PC-3 (cell line): ENCODE measurements around the gene SYTL1. TPM values are rescaled to one million over a fixed set of nuclear protein-coding genes. Genes with fewer than 3 reads are reported as not detected.

ENCODE experiments used
- ATAC-seq: fragments of 200-7000 bp; cut with Tn5 transposase; 2 replicates; pipeline ENCODE4 v1.9.1; 2020; ENCODE audit warnings: mild to moderate bottlenecking, moderate library complexity
- BruUV-seq: library from RNA; stranded (reverse); fragments of 400-500 nt; replicated peaks from 2 replicates; lab custom pipeline; 2021; lab: Mats Ljungman, UMichigan
- CTCF ChIA-PET: fragments of 300-600 bp; sonication (Branson Sonifier 250); formaldehyde crosslinking; loops from one replicate; lab custom pipeline; 2022; ENCODE audit warnings: antibody characterized with exemption; lab: Charles Lee
- POLR2A ChIA-PET: fragments of 300-600 bp; sonication (Branson Sonifier 250); formaldehyde crosslinking; loops from one replicate; lab custom pipeline; 2022; ENCODE audit warnings: antibody characterized with exemption; ENCODE audit not compliant: unreplicated experiment; lab: Charles Lee
- DNase-seq: peaks from one replicate; pipeline ENCODE4 v3.0.0-alpha.2; 2015
- H2AFZ ChIP-seq: fragments of 300-600 bp; sonication (generic); 2 replicates; pipeline ENCODE4 v1.6.0; 2016; ENCODE audit warnings: antibody characterized with exemption, low read length
- H3F3A ChIP-seq: fragments of 300-600 bp; sonication (generic); one replicate; pipeline ENCODE4 v1.6.0; 2017; ENCODE audit warnings: antibody characterized with exemption, low read length, control low read depth, mild to moderate bottlenecking; ENCODE audit not compliant: unreplicated experiment
- H3K27ac ChIP-seq: fragments of 300-600 bp; sonication (generic); 2 replicates; pipeline ENCODE4 v1.5.1; 2016; ENCODE audit warnings: mild to moderate bottlenecking, low read length
- H3K27me3 ChIP-seq: fragments of 300-600 bp; sonication (generic); 2 replicates; pipeline ENCODE4 v1.6.1; 2016; ENCODE audit warnings: low read length, mixed read lengths
- H3K36me3 ChIP-seq: fragments of 300-600 bp; sonication (generic); 2 replicates; pipeline ENCODE4 v1.6.1; 2016; ENCODE audit warnings: low read depth, mixed run types, low read length, mixed read lengths
- H3K4me1 ChIP-seq: fragments of 300-600 bp; sonication (generic); 2 replicates; pipeline ENCODE4 v1.5.1; 2016; ENCODE audit warnings: low read length; ENCODE audit not compliant: insufficient read depth
- H3K4me2 ChIP-seq: fragments of 300-600 bp; sonication (generic); 2 replicates; pipeline ENCODE4 v1.6.0; 2016; ENCODE audit warnings: low read length
- H3K4me3 ChIP-seq: fragments of 300-600 bp; sonication (generic); 2 replicates; pipeline ENCODE4 v1.5.1; 2016; ENCODE audit warnings: mild to moderate bottlenecking, low read length, mixed read lengths
- H3K79me2 ChIP-seq: fragments of 300-600 bp; sonication (generic); 2 replicates; pipeline ENCODE4 v1.6.1; 2017; ENCODE audit warnings: low read length, mixed read lengths
- H3K9ac ChIP-seq: fragments of 300-600 bp; sonication (generic); 2 replicates; pipeline ENCODE4 v1.6.0; 2016; ENCODE audit warnings: mild to moderate bottlenecking, low read length
- H3K9me2 ChIP-seq: fragments of 300-600 bp; sonication (generic); replicated peaks from 2 replicates; pipeline ENCODE4 v1.6.1; 2016; ENCODE audit warnings: mixed run types, low read length, mixed read lengths
- H3K9me3 ChIP-seq: fragments of 300-600 bp; sonication (generic); 2 replicates; pipeline ENCODE4 v1.6.1; 2016; ENCODE audit warnings: low read length, mixed read lengths
- H4K20me1 ChIP-seq: fragments of 300-600 bp; sonication (generic); 2 replicates; pipeline ENCODE4 v1.6.1; 2016; ENCODE audit warnings: low read length, mixed read lengths
- CTCF ChIP-seq: fragments of 300-600 bp; sonication (generic); conservative IDR thresholded peaks from 2 replicates; pipeline ENCODE4 v1.5.1; 2017; ENCODE audit warnings: antibody characterized with exemption, low read depth, mild to moderate bottlenecking, low read length
- EZH2 ChIP-seq: fragments of 300-600 bp; sonication (generic); IDR thresholded peaks from one replicate; pipeline ENCODE4 v1.6.1; 2017; ENCODE audit warnings: antibody characterized with exemption, mild to moderate bottlenecking, low read length; ENCODE audit not compliant: unreplicated experiment
- EZH2phosphoT487 ChIP-seq: fragments of 300-600 bp; sonication (generic); IDR thresholded peaks from 2 replicates; pipeline ENCODE4 v1.6.1; 2018; ENCODE audit warnings: mild to moderate bottlenecking, antibody characterized with exemption, low read length, borderline replicate concordance
- intact Hi-C: fragments of 100-400 bp; cut with micrococcal nuclease; formaldehyde crosslinking; loops from 2 replicates; pipeline ENCODE4 v1.9.0; 2023
- total RNA-seq: library from RNA; depleted of rRNA; stranded (reverse); fragments of >200 nt; gene quantifications from 2 replicates; pipeline ENCODE4 v1.2.3, GENCODE V29; 2014

The SYTL1 gene
- total RNA-seq, 1 experiment from 2014 or later = 26.8 TPM

GRCh38 chr1:27358038-27358927, 16.5 kb downstream of the SYTL1 start:
- ChIA-PET POLR2A (no interaction called here), CTCF (interaction anchor here (0.6 to 1.5 kb wide), 2 partner anchors 8 to 315 kb away, joined by 4 to 5 read pairs; partner anchors contain the start of gene MAP3K6)
- H3K9me2 ChIP-seq = no peaks in the 10 kb centered on the region
- H4K20me1 ChIP-seq = no peaks in the 10 kb centered on the region
- H3F3A ChIP-seq = no peaks in the 10 kb centered on the region
- H3K4me1 ChIP-seq = no peaks in the 10 kb centered on the region
- no peak overlapping the region for H3K4me3 ChIP-seq
- DNase-seq (no peak), ATAC-seq (no peak)
- peaks cover 12% of the 10 kb centered on the region for H3K36me3 ChIP-seq
- no peaks in the 10 kb centered on the region for H3K9me3 ChIP-seq
- H3K27ac ChIP-seq = no peak overlapping the region
- no peaks in the 10 kb centered on the region for H3K27me3 ChIP-seq
- no peak overlapping the region for H2AFZ ChIP-seq
- intact Hi-C loops = no loop called here
- TF ChIP-seq CTCF (no peak), EZH2 (no peak), EZH2phosphoT487 (no peak)
- H3K79me2 ChIP-seq = no peaks in the 10 kb centered on the region
- no peak overlapping the region for H3K9ac ChIP-seq
- H3K4me2 ChIP-seq = no peak overlapping the region
- BruUV-seq = no TSS peak

GRCh38 chr1:27358928-27359313, 17.1 kb downstream of the SYTL1 start:
- no peaks in the 10 kb centered on the region for H3K9me3 ChIP-seq
- DNase-seq = no peak
- TF ChIP-seq EZH2 (no peak), EZH2phosphoT487 (no peak), CTCF (no peak)
- no peaks in the 10 kb centered on the region for H3K27me3 ChIP-seq
- H3K4me1 ChIP-seq = no peaks in the 10 kb centered on the region
- no peaks in the 10 kb centered on the region for H3F3A ChIP-seq
- H3K36me3 ChIP-seq = peaks cover 12% of the 10 kb centered on the region
- no peak overlapping the region for H2AFZ ChIP-seq
- H3K4me3 ChIP-seq = no peak overlapping the region
- no peak overlapping the region for H3K4me2 ChIP-seq
- H3K79me2 ChIP-seq = no peaks in the 10 kb centered on the region
- intact Hi-C loops = no loop called here
- no TSS peak for BruUV-seq
- no peak overlapping the region for H3K27ac ChIP-seq
- H4K20me1 ChIP-seq = no peaks in the 10 kb centered on the region
- POLR2A ChIA-PET = no interaction called here
- CTCF ChIA-PET = interaction anchor here (1.5 kb wide), 1 partner anchor 8 kb away, joined by 4 read pairs; the partner anchor contains the start of gene MAP3K6
- no peaks in the 10 kb centered on the region for H3K9me2 ChIP-seq
- no peak for ATAC-seq
- no peak overlapping the region for H3K9ac ChIP-seq

- Histone ChIP-seq H3K4me2 (no peak overlapping the region), H3K36me3 (peaks cover 12% of the 10 kb centered on the region), H3K4me3 (no peak overlapping the region), H3K4me1 (peaks cover under 1% of the 10 kb centered on the region), H3K27ac (no peak overlapping the region), H3K9me2 (no peaks in the 10 kb centered on the region), H2AFZ (no peak overlapping the region), H4K20me1 (no peaks in the 10 kb centered on the region), H3F3A (no peaks in the 10 kb centered on the region), H3K79me2 (peaks cover 5% of the 10 kb centered on the region), H3K9ac (no peak overlapping the region), H3K27me3 (no peaks in the 10 kb centered on the region), H3K9me3 (no peaks in the 10 kb centered on the region)
- ATAC-seq (no peak), DNase-seq (no peak)
- TF ChIP-seq CTCF (no peak), EZH2 (no peak), EZH2phosphoT487 (no peak)
- ChIA-PET POLR2A (no interaction called here), CTCF (no interaction called here)
- intact Hi-C loops = no loop called here
- no TSS peak for BruUV-seq
These were observed 18.0 kb downstream of the SYTL1 start for GRCh38 chr1:27359822-27360158.
